B cell (primary cell): Measurements from ENCODE around the gene PEDS1. TPM values are rescaled to one million over a fixed set of nuclear protein-coding genes. Genes with fewer than 3 reads are reported as not detected.
A peak's percentile ranks its signal among the peaks of the same experiment; 100 is the strongest.

ENCODE experiments used
- ATAC-seq: fragments of 200-7000 bp; cut with Tn5 transposase; one replicate; pipeline ENCODE4 v1.10.0; 2021; ENCODE audit warnings: low read depth, mild to moderate bottlenecking, moderate number of reproducible peaks, moderate library complexity
- CTCF ChIA-PET: fragments of 350-600 bp; sonication (Branson Sonifier 250); formaldehyde crosslinking; loops from one replicate; lab custom pipeline; 2021; ENCODE audit warnings: antibody characterized with exemption, inconsistent platforms; lab: Charles Lee
- POLR2A ChIA-PET: fragments of 350-600 bp; sonication (Branson Sonifier 250); formaldehyde crosslinking; loops from one replicate; lab custom pipeline; 2021; ENCODE audit warnings: antibody characterized with exemption; lab: Charles Lee
- DNase-seq: peaks from one replicate; pipeline ENCODE4 v3.0.0; 2013
- H2AFZ ChIP-seq: 2 replicates; pipeline ENCODE4 v1.6.1; 2012; ENCODE audit warnings: mild to moderate bottlenecking, low read depth, low read length; ENCODE audit not compliant: insufficient read depth, poor library complexity, severe bottlenecking
- H3K27ac ChIP-seq, 2 donors: 1 replicate in 1 of 2; 2 replicates in 1 of 2; pipeline ENCODE4 v1.5.1; 2012 to 2013; ENCODE audit warnings: low read length in 2 of 2, mild to moderate bottlenecking in 2 of 2, moderate library complexity in 1 of 2
- H3K27me3 ChIP-seq, 4 experiments: fragments of 200-600 bp in 1 of 4; sonication (generic) in 1 of 4; replicated peaks in 1 of 4; 1 replicate in 2 of 4; 2 replicates in 2 of 4; pipeline versions ENCODE4 v1.6.1 to v1.7.0; 2013 to 2016; ENCODE audit warnings: low read length in 3 of 4, mild to moderate bottlenecking in 2 of 4, mixed read lengths in 1 of 4, moderate library complexity in 1 of 4; ENCODE audit not compliant: insufficient read depth in 4 of 4, control insufficient read depth in 3 of 4; ENCODE audit errors: control extremely low read depth in 1 of 4
- H3K36me3 ChIP-seq, 2 experiments: replicated peaks in 1 of 2; 1 replicate in 1 of 2; 2 replicates in 1 of 2; pipeline versions ENCODE4 v1.6.1 to v1.7.1; 2013; ENCODE audit warnings: low read length in 1 of 2; ENCODE audit not compliant: insufficient read depth in 2 of 2, control insufficient read depth in 1 of 2; ENCODE audit errors: control extremely low read depth in 1 of 2, extremely low read depth in 1 of 2
- H3K4me1 ChIP-seq, 2 donors: fragments of 200-600 bp in 1 of 2; sonication (generic) in 1 of 2; 1 replicate in 1 of 2; 2 replicates in 1 of 2; pipeline versions ENCODE4 v1.5.1 to v1.6.1; 2013 to 2017; ENCODE audit warnings: low read length in 2 of 2; ENCODE audit not compliant: control insufficient read depth in 2 of 2, insufficient read depth in 2 of 2
- H3K4me2 ChIP-seq: replicated peaks from 2 replicates; pipeline ENCODE3; 2012; ENCODE audit warnings: mild to moderate bottlenecking, low read depth, low read length; ENCODE audit not compliant: poor library complexity, severe bottlenecking
- H3K4me3 ChIP-seq, 5 experiments: fragments of 200-600 bp in 1 of 5; sonication (generic) in 1 of 5; 1 replicate in 3 of 5; 2 replicates in 2 of 5; pipeline versions ENCODE4 v1.5.1 to v1.7.0; 2011 to 2016; ENCODE audit warnings: low read length in 4 of 5, mild to moderate bottlenecking in 4 of 5, low read depth in 2 of 5, control low read depth in 1 of 5, moderate library complexity in 1 of 5; ENCODE audit not compliant: insufficient read depth in 1 of 5; ENCODE audit errors: control extremely low read depth in 1 of 5, extremely low read depth in 1 of 5
- H3K79me2 ChIP-seq: fragments of 200-600 bp; sonication (generic); one replicate; pipeline ENCODE4 v1.6.0; 2016; ENCODE audit warnings: low read length; ENCODE audit not compliant: control insufficient read depth, insufficient read depth
- H3K9ac ChIP-seq: fragments of 200-600 bp; sonication (generic); 2 replicates; pipeline ENCODE4 v1.6.1; 2017; ENCODE audit warnings: mild to moderate bottlenecking, low read length, moderate library complexity
- H3K9me3 ChIP-seq, 3 donors: one replicate each; pipeline versions ENCODE4 v1.6.1 to v1.7.1; 2013; ENCODE audit warnings: low read length in 2 of 3; ENCODE audit not compliant: control insufficient read depth in 2 of 3, insufficient read depth in 1 of 3; ENCODE audit errors: control extremely low read depth in 1 of 3
- H4K20me1 ChIP-seq: 2 replicates; pipeline ENCODE4 v1.6.0; 2012; ENCODE audit warnings: mild to moderate bottlenecking, low read length; ENCODE audit not compliant: insufficient read depth, control insufficient read depth, poor library complexity, severe bottlenecking
- H3K27ac Mint-ChIP-seq: one replicate; pipeline ENCODE4 v1.8.0; 2021; ENCODE audit warnings: mixed read lengths
- H3K27me3 Mint-ChIP-seq: one replicate; pipeline ENCODE4 v1.8.0; 2021; ENCODE audit warnings: mixed read lengths
- H3K4me1 Mint-ChIP-seq: one replicate; pipeline ENCODE4 v1.8.0; 2021; ENCODE audit warnings: mixed read lengths
- H3K4me3 Mint-ChIP-seq: one replicate; pipeline ENCODE4 v1.8.0; 2021; ENCODE audit warnings: mixed read lengths
- H3K9me3 Mint-ChIP-seq: one replicate; pipeline ENCODE4 v1.8.0; 2022; ENCODE audit warnings: mixed read lengths; ENCODE audit not compliant: insufficient read depth
- EZH2 ChIP-seq: IDR thresholded peaks from 2 replicates; pipeline ENCODE4 v1.6.1; 2012; ENCODE audit warnings: borderline replicate concordance, low read depth, mild to moderate bottlenecking, moderate library complexity, low read length; ENCODE audit not compliant: insufficient read depth, poor library complexity, severe bottlenecking
- WGBS: methylation state at CpG from one replicate; pipeline ENCODE4 v1.1.5; 2013; ENCODE audit warnings: missing lambda C conversion rate; ENCODE audit not compliant: insufficient coverage; 5-methylcytosine and 5-hydroxymethylcytosine counted together
- intact Hi-C: fragments of 100-400 bp; cut with micrococcal nuclease; formaldehyde crosslinking; loops from one replicate; pipeline ENCODE4 v1.10.0; 2022
- polyA plus RNA-seq: library from polyadenylated mRNA; depleted of rRNA; stranded (reverse); fragments of >200 nt; gene quantifications from 2 replicates; pipeline ENCODE4 v1.2.3, GENCODE V29; 2012
- total RNA-seq, 2 donors: library from RNA; stranded (reverse); fragments of 120-200 nt in 1 of 2; gene quantifications; 1 replicate in 1 of 2; 2 replicates in 1 of 2; pipeline versions ENCODE4 v1.2.3 to v1.2.4, GENCODE V29; 2013 to 2022
- TF ChIP-seq, protein P1 (sequence below): fragments of 200-600 bp; IDR thresholded peaks from one replicate; pipeline ENCODE4 v1.8.0; 2022; ENCODE audit warnings: antibody characterized with exemption, mild to moderate bottlenecking

PEDS1 gene
- total and polyA plus RNA-seq, 2 donors (not counting 1 experiment from before 2014, with no cell fraction given) = 11.2 to 38.7 TPM

DNA sequence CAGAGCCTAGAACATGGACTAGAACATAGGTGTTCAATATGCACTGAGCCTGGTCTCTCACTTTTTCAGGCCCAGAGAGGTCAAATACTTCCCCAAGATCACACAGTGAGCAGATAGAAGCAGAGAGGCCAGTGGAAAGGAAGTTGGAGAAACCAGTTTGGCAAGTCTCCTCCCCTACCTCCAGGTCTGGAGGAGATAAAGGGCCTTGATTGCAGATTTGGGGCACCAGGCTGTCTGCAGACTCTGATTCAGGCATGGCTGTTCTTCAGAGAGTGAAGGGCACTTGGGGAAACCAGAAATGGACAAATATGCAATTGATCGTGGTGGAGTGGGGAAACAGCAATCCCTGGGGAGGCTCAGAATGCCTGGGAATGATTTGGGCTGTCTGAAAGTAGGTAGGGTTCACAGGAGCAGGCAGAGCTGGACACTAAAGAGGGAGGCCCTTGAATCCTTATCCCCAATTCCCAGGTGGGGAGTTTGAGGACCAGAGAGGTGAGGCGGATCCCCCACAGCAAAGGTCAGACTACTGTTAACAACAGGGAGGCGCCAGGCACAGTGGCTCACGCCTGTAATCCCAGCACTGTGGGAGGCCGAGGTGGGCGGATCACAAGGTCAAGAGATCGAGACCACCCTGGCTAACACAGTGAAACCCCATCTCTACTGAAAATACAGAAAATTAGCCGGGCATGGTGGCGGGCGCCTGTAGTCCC lies 2.3 kb downstream of the PEDS1 start:
- ATAC-seq = no peak
- Mint-ChIP-seq H3K9me3 (no peaks in the 10 kb centered on the region), H3K27ac (peak overlapping the region; percentile 39), H3K4me1 (peaks cover 58% of the 10 kb centered on the region), H3K27me3 (no peaks in the 10 kb centered on the region), H3K4me3 (peak overlapping the region; percentile 77)
- Histone ChIP-seq H3K36me3 (peaks cover 0 to 14% of the 10 kb centered on the region in 2 experiments), H3K9ac (no peak overlapping the region), H4K20me1 (peaks cover 11% of the 10 kb centered on the region), H3K4me1 (peaks cover 32 to 39% of the 10 kb centered on the region in 2 donors), H2AFZ (no peak overlapping the region), H3K4me3 (no peak overlapping the region), H3K4me2 (peak overlapping the region; percentile 2), H3K27me3 (no peaks in the 10 kb centered on the region), H3K27ac (no peak overlapping the region), H3K9me3 (no peaks in the 10 kb centered on the region), H3K79me2 (peaks cover 48% of the 10 kb centered on the region)
- no peak for TF ChIP-seq EZH2
- TF ChIP-seq, protein P1, sequence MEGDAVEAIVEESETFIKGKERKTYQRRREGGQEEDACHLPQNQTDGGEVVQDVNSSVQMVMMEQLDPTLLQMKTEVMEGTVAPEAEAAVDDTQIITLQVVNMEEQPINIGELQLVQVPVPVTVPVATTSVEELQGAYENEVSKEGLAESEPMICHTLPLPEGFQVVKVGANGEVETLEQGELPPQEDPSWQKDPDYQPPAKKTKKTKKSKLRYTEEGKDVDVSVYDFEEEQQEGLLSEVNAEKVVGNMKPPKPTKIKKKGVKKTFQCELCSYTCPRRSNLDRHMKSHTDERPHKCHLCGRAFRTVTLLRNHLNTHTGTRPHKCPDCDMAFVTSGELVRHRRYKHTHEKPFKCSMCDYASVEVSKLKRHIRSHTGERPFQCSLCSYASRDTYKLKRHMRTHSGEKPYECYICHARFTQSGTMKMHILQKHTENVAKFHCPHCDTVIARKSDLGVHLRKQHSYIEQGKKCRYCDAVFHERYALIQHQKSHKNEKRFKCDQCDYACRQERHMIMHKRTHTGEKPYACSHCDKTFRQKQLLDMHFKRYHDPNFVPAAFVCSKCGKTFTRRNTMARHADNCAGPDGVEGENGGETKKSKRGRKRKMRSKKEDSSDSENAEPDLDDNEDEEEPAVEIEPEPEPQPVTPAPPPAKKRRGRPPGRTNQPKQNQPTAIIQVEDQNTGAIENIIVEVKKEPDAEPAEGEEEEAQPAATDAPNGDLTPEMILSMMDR = no peak
- ChIA-PET CTCF (interaction anchor here (0.9 to 4.5 kb wide), 2 partner anchors 17 to 30 kb away, joined by 4 to 39 read pairs; no protein-coding TSS in a partner anchor), POLR2A (no interaction called here)
- 100% methylated on average over 2 of the region's 10 CpGs for WGBS
- intact Hi-C loops = no loop called here
- DNase-seq = no peak
